Measurements from ENCODE around the gene TIGD3. TPM values are rescaled to one million over a fixed set of nuclear protein-coding genes. Genes with fewer than 3 reads are reported as not detected.
A peak's percentile ranks its signal among the peaks of the same experiment; 100 is the strongest.

TIGD3 gene
- total and polyA plus RNA-seq, 2 of the 8 experiments (the other 6 are each of a cell fraction or from before 2014, with no cell fraction given), result 1.1 to 1.3 TPM

DNA sequence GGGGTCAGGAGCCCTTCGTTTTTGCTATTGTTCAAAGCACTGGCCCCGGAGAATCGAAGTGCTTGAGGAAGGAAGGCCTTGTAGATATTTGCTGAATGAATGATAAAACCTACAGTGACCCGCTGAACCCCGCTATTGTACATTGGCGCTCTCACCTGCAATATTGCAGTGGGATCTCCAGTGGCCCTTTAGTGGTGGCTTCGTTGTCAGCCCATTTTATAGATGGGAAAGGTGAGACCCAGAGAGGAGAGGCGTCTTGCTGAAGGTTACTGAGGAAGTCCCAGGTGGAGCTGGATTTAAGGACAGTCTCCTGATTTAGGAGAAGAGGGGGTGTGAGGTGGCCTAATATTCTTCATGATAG lies 38.7 kb upstream of the TIGD3 start:
- peaks cover 0 to 15% (median 10%) of the 10 kb centered on the region in 4 experiments; a peak in 5 of 7 replicates for H3K27me3 ChIP-seq (replicated peaks in 1 of 4; ENCODE audit: control insufficient read depth in 3 of 4, extremely low read depth in 1 of 4, insufficient read depth in 3 of 4, low read length in 3 of 4)
- H3K9ac ChIP-seq (replicated peaks in 1 of 4; ENCODE audit: extremely low read depth in 1 of 4, low read depth in 3 of 4, low read length in 3 of 4), result no peak overlapping the region
- peaks cover 4 to 17% of the 10 kb centered on the region in 2 experiments for H4K20me1 ChIP-seq (replicated peaks in 1 of 2; ENCODE audit: control insufficient read depth in 1 of 2, insufficient read depth in 2 of 2, low read length in 2 of 2)
- peak overlapping the region; percentile 48 for H3K18ac ChIP-seq (ENCODE audit: extremely low read depth, low read length)
- H3K4me1 ChIP-seq (replicated peaks in 1 of 4; ENCODE audit: control insufficient read depth in 3 of 4, insufficient read depth in 4 of 4, low read length in 3 of 4), result peaks cover 0 to 13% (median 11%) of the 10 kb centered on the region in 4 experiments; a peak in 6 of 7 replicates
- H3K36me3 ChIP-seq (ENCODE audit: control insufficient read depth in 2 of 4, insufficient read depth in 4 of 4, low read length in 3 of 4), result peaks cover 0 to 2% (median 0%) of the 10 kb centered on the region in 4 experiments; a peak in 3 of 8 replicates
- H2BK5ac ChIP-seq (ENCODE audit: low read depth, low read length), result peak overlapping the region; percentile 85; the same call in 1 of the 2 replicates
- TF ChIP-seq USF2 (IDR thresholded peaks at IDR 0.05; ENCODE audit: low read length) (no peak), FOSL1 (IDR thresholded peaks at IDR 0.05; ENCODE audit: insufficient read depth, low read depth, low read length) (no peak), NANOG (IDR thresholded peaks at IDR 0.05; ENCODE audit: insufficient read depth, low read depth, low read length, poor library complexity, severe bottlenecking) (no peak), KDM1A (IDR thresholded peaks at IDR 0.05; ENCODE audit: borderline replicate concordance, low read length) (peak; percentile 93), SP4 (IDR thresholded peaks at IDR 0.05; ENCODE audit: low read length) (0 out of 2 replicates have a peak, but pooled peaks have one; percentile 6), BCL11A (IDR thresholded peaks at IDR 0.05; ENCODE audit: low read depth in 2 of 2, low read length in 2 of 2) (no peak), EZH2 (IDR thresholded peaks at IDR 0.05; ENCODE audit: low read depth, low read length, severe bottlenecking) (no peak)
- H3K4me2 ChIP-seq (ENCODE audit: insufficient read depth in 1 of 2, low read depth in 2 of 2, low read length in 2 of 2), result peak overlapping the region; percentile 78 to 79
- no peak overlapping the region for H3K23ac ChIP-seq (ENCODE audit: insufficient read length)
- no peak for FAIRE-seq
- H2BK12ac ChIP-seq (ENCODE audit: low read depth, low read length), result 0 out of 2 replicates have a peak overlapping the region, but pooled peaks have one; percentile 86
- peak overlapping the region; percentile 72; the same call in 1 of the 2 replicates for H2BK20ac ChIP-seq (ENCODE audit: low read length)
- 0 out of 2 replicates have a peak overlapping the region, but pooled peaks have one; percentile 2 for H2AK5ac ChIP-seq (ENCODE audit: low read depth, low read length)
- ChIA-PET POLR2A (ENCODE audit: partially characterized antibody) (interaction anchor here (0.6 to 14.1 kb wide), 19 partner anchors 13 to 193 kb away, joined by 3 to 208 read pairs (median 4); partner anchors contain the start of genes CAPN1, DPF2, POLA2 and TIGD3), CTCF (ENCODE audit: partially characterized antibody) (interaction anchor here (0.7 to 52.8 kb wide), 26 partner anchors 10 to 289 kb away, joined by 3 to 1179 read pairs (median 5); partner anchors contain the start of gene DPF2)
- H2BK15ac ChIP-seq (ENCODE audit: low read length), result peak overlapping the region; percentile 72; the same call in 1 of the 2 replicates
- no peak overlapping the region for H4K8ac ChIP-seq (ENCODE audit: extremely low read depth, insufficient read depth, low read length)
- H3K4ac ChIP-seq (replicated peaks; ENCODE audit: insufficient read length, low read depth, low read length), result no peak overlapping the region
- H3K79me2 ChIP-seq (ENCODE audit: control insufficient read depth in 1 of 2, insufficient read depth in 2 of 2, low read length in 2 of 2), result peaks cover 0 to 16% of the 10 kb centered on the region in 2 experiments; a peak in 2 of 4 replicates
- peaks cover 7% of the 10 kb centered on the region; the same call in 1 of the 2 replicates for H3K23me2 ChIP-seq (ENCODE audit: low read depth, low read length)
- 35% methylated on average over 8 of the region's 8 CpGs; no CpG with 5 or more reads in 1 of the 2 experiments for WGBS, 2 experiments (ENCODE audit: extremely low coverage in 1 of 2, insufficient coverage in 1 of 2, insufficient read length in 1 of 2, insufficient replicate concordance in 2 of 2, low coverage in 1 of 2, low lambda C conversion rate in 2 of 2, missing lambda C conversion rate in 1 of 2)
- peak overlapping the region; percentile 18 for H4K91ac ChIP-seq (replicated peaks; ENCODE audit: insufficient read length, low read length)
- peak overlapping the region in 3 of 4 experiments; percentile 66 to 84 (median 69); a peak in 7 of 8 replicates for H3K4me3 ChIP-seq (ENCODE audit: extremely low read depth in 1 of 4, insufficient read depth in 2 of 4, low read depth in 3 of 4, low read length in 4 of 4)
- H2BK120ac ChIP-seq (replicated peaks; ENCODE audit: low read depth, low read length), result no peak overlapping the region
- H3K79me1 ChIP-seq (ENCODE audit: low read depth, low read length), result peaks cover 7% of the 10 kb centered on the region; the same call in 1 of the 2 replicates
- no peak overlapping the region for H4K5ac ChIP-seq (ENCODE audit: insufficient read length, low read depth, low read length)
- no peak overlapping the region for H3K14ac ChIP-seq (ENCODE audit: insufficient read length)
- no peak overlapping the region for H3K27ac ChIP-seq (ENCODE audit: low read depth, low read length)
- H2AFZ ChIP-seq (ENCODE audit: low read length), result no peak overlapping the region
- H3K9me3 ChIP-seq (ENCODE audit: insufficient read depth in 2 of 2, low read depth in 1 of 2, low read length in 1 of 2), result no peaks in the 10 kb centered on the region
- no peak for DNase-seq (ENCODE audit: low read depth in 1 of 2, low spot score in 2 of 2)
- H3K56ac ChIP-seq (replicated peaks; ENCODE audit: insufficient read length, low read depth, low read length), result no peak overlapping the region

Measured in H1 (cell line).